Astrocyte (in vitro differentiated cells and primary cell): ENCODE measurements around the gene ATRN. TPM values are rescaled to one million over a fixed set of nuclear protein-coding genes. Genes with fewer than 3 reads are reported as not detected.

Source experiments
- DNase-seq: peaks from one replicate; pipeline ENCODE4 v3.0.0-alpha.2; 2010; ENCODE audit warnings: low read depth
- FAIRE-seq: peaks from 2 replicates; lab custom pipeline; 2011; peaks lifted over from hg19 to GRCh38; lab: Jason Lieb, UNC
- H2AFZ ChIP-seq: 2 replicates; pipeline ENCODE4 v1.6.0; 2012; ENCODE audit warnings: low read depth, low read length, inconsistent platforms
- H3K27ac ChIP-seq: 2 replicates; pipeline ENCODE4 v1.5.1; 2011; ENCODE audit warnings: low read depth, low read length, inconsistent platforms
- H3K27me3 ChIP-seq: 2 replicates; pipeline ENCODE4 v1.6.0; 2011; ENCODE audit warnings: low read length, inconsistent platforms; ENCODE audit not compliant: insufficient read depth
- H3K36me3 ChIP-seq: 2 replicates; pipeline ENCODE4 v1.5.1; 2011; ENCODE audit warnings: low read length, inconsistent platforms; ENCODE audit not compliant: insufficient read depth
- H3K4me1 ChIP-seq: 2 replicates; pipeline ENCODE4 v1.5.1; 2011; ENCODE audit warnings: low read length, inconsistent platforms; ENCODE audit not compliant: insufficient read depth
- H3K4me2 ChIP-seq: 2 replicates; pipeline ENCODE4 v1.6.0; 2012; ENCODE audit warnings: low read length, inconsistent platforms
- H3K4me3 ChIP-seq: 2 replicates; pipeline ENCODE4 v1.5.1; 2011; ENCODE audit warnings: low read depth, mild to moderate bottlenecking, low read length, inconsistent platforms; ENCODE audit not compliant: insufficient read depth
- H3K79me2 ChIP-seq: 2 replicates; pipeline ENCODE4 v1.6.0; 2012; ENCODE audit warnings: mild to moderate bottlenecking, low read length, inconsistent platforms; ENCODE audit not compliant: insufficient read depth
- H3K9ac ChIP-seq: 2 replicates; pipeline ENCODE4 v1.6.0; 2012; ENCODE audit warnings: mild to moderate bottlenecking, low read length, inconsistent platforms
- H3K9me3 ChIP-seq: 2 replicates; pipeline ENCODE4 v1.5.1; 2012; ENCODE audit warnings: low read depth, mild to moderate bottlenecking, low read length, inconsistent platforms; ENCODE audit not compliant: insufficient read depth
- H4K20me1 ChIP-seq: 2 replicates; pipeline ENCODE4 v1.6.0; 2012; ENCODE audit warnings: low read length, inconsistent platforms; ENCODE audit not compliant: insufficient read depth
- H3K27ac Mint-ChIP-seq: one replicate; pipeline ENCODE4 v1.8.0; 2021; ENCODE audit warnings: mild to moderate bottlenecking, mixed read lengths; ENCODE audit not compliant: unreplicated experiment
- H3K27me3 Mint-ChIP-seq: one replicate; pipeline ENCODE4 v1.8.0; 2021; ENCODE audit warnings: low read depth, mixed read lengths; ENCODE audit not compliant: unreplicated experiment
- H3K36me3 Mint-ChIP-seq: one replicate; pipeline ENCODE4 v1.8.0; 2021; ENCODE audit warnings: low read depth, mixed read lengths; ENCODE audit not compliant: unreplicated experiment
- H3K4me1 Mint-ChIP-seq: one replicate; pipeline ENCODE4 v1.8.0; 2021; ENCODE audit warnings: low read depth, mixed read lengths; ENCODE audit not compliant: unreplicated experiment
- H3K4me3 Mint-ChIP-seq: one replicate; pipeline ENCODE4 v1.8.0; 2021; ENCODE audit warnings: mild to moderate bottlenecking, moderate library complexity, mixed read lengths; ENCODE audit not compliant: unreplicated experiment
- H3K9me3 Mint-ChIP-seq: one replicate; pipeline ENCODE4 v1.8.0; 2021; ENCODE audit warnings: mild to moderate bottlenecking, mixed read lengths; ENCODE audit not compliant: unreplicated experiment
- EZH2 ChIP-seq: IDR thresholded peaks from 2 replicates; pipeline ENCODE4 v1.6.1; 2012; ENCODE audit warnings: mild to moderate bottlenecking, low read length, inconsistent platforms; ENCODE audit not compliant: insufficient read depth
- total RNA-seq: library from RNA; stranded (reverse); gene quantifications from 2 replicates; pipeline ENCODE4 v1.2.1, GENCODE V29; 2021
- TF ChIP-seq, protein P1 (sequence below): IDR thresholded peaks from 2 replicates; pipeline ENCODE4 v1.5.1; 2011; ENCODE audit warnings: low read depth, mild to moderate bottlenecking, inconsistent platforms, low read length, moderate library complexity; ENCODE audit not compliant: insufficient read depth

Gene ATRN
- total RNA-seq, 1 donor from 2014 or later = 33.8 TPM

DNA sequence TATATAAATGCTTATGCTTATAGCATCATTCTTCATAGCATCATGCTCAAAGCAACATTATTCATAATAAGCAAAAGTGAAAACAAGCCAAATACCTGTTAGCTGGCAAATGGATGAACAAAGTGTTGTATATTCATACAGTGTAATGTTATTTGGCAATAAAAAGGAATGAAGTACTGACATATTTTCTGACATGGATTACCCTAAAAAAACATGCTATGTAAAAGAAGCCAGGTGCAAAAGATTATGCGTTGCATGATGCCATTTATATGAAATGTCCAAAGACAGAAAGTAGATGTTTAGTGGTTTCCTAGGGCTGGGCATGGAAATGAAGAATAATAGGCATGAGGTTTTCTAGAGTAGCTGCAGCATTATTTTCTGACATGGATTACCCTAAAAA lies 115.3 kb downstream of the ATRN start:
- DNase-seq (no peak), FAIRE-seq (peak; percentile 59)
- no peak overlapping the region for H3K4me3 Mint-ChIP-seq
- no peaks in the 10 kb centered on the region for H3K79me2 ChIP-seq
- H3K36me3 ChIP-seq = peaks cover 21% of the 10 kb centered on the region
- no peaks in the 10 kb centered on the region for H3K27me3 ChIP-seq
- no peaks in the 10 kb centered on the region for H3K9me3 ChIP-seq
- H4K20me1 ChIP-seq = peaks cover 5% of the 10 kb centered on the region
- no peak overlapping the region for H2AFZ ChIP-seq
- no peak overlapping the region for H3K27ac Mint-ChIP-seq
- no peaks in the 10 kb centered on the region for H3K27me3 Mint-ChIP-seq
- H3K4me2 ChIP-seq = no peak overlapping the region
- no peak overlapping the region for H3K27ac ChIP-seq
- H3K4me1 ChIP-seq = no peaks in the 10 kb centered on the region
- no peak overlapping the region for H3K9ac ChIP-seq
- no peak overlapping the region for H3K4me3 ChIP-seq
- H3K9me3 Mint-ChIP-seq = peaks cover 3% of the 10 kb centered on the region
- TF ChIP-seq, protein P1, sequence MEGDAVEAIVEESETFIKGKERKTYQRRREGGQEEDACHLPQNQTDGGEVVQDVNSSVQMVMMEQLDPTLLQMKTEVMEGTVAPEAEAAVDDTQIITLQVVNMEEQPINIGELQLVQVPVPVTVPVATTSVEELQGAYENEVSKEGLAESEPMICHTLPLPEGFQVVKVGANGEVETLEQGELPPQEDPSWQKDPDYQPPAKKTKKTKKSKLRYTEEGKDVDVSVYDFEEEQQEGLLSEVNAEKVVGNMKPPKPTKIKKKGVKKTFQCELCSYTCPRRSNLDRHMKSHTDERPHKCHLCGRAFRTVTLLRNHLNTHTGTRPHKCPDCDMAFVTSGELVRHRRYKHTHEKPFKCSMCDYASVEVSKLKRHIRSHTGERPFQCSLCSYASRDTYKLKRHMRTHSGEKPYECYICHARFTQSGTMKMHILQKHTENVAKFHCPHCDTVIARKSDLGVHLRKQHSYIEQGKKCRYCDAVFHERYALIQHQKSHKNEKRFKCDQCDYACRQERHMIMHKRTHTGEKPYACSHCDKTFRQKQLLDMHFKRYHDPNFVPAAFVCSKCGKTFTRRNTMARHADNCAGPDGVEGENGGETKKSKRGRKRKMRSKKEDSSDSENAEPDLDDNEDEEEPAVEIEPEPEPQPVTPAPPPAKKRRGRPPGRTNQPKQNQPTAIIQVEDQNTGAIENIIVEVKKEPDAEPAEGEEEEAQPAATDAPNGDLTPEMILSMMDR = no peak
- no peak for TF ChIP-seq EZH2
- no peaks in the 10 kb centered on the region for H3K4me1 Mint-ChIP-seq
- H3K36me3 Mint-ChIP-seq = peaks cover 27% of the 10 kb centered on the region

DNA sequence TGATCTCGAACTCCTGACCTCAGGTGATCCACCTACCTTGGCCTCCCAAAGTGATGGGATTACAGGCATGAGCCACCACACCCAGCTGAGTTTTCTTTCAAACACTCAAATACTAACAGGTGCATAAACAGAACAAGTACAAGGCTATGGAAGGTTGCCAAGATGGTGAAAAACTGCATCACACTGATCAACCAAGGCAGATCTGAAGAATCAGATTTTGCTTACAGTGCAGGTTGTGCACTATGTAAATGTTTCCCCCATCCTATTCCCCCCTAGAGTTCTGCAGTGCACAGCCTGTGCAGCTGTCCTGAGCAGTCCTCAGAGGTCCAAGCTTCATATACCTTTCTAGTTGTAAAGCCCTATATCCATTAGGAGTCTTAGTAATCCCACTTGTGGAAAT lies 119.3 kb downstream of the ATRN start:
- DNase-seq = no peak
- Mint-ChIP-seq H3K27ac (no peak overlapping the region), H3K4me1 (no peaks in the 10 kb centered on the region), H3K9me3 (peaks cover 3% of the 10 kb centered on the region), H3K36me3 (peaks cover 32% of the 10 kb centered on the region), H3K27me3 (no peaks in the 10 kb centered on the region), H3K4me3 (no peak overlapping the region)
- Histone ChIP-seq H3K79me2 (no peaks in the 10 kb centered on the region), H4K20me1 (no peaks in the 10 kb centered on the region), H3K4me3 (no peak overlapping the region), H3K4me1 (no peaks in the 10 kb centered on the region), H2AFZ (no peak overlapping the region), H3K9ac (no peak overlapping the region), H3K36me3 (peaks cover 20% of the 10 kb centered on the region), H3K27me3 (no peaks in the 10 kb centered on the region), H3K9me3 (no peaks in the 10 kb centered on the region), H3K27ac (no peak overlapping the region), H3K4me2 (no peak overlapping the region)
- no peak for TF ChIP-seq EZH2
- TF ChIP-seq, protein P1 = no peak
- no peak for FAIRE-seq

DNA sequence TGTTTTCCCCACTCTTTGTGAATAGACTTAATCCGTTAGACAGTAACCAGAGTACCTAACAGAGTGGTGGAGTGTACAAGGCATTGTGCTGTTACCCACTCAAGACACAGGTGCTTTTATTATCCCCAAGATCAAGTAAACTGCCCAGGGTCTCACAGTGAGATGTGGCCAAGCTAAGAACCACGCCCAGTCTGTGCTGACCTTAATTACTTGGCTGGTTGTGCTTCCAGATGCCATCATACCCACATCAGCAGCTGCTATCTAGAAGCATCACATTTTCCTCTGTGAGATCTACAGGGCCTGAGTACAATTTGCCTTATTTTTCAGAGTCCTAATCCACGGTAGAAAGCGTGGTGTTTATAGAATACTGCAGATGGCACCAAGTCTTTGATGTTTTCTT lies 122.1 kb downstream of the ATRN start:
- no peak for DNase-seq
- Histone ChIP-seq H3K27me3 (no peaks in the 10 kb centered on the region), H3K4me3 (no peak overlapping the region), H4K20me1 (no peaks in the 10 kb centered on the region), H3K4me2 (no peak overlapping the region), H3K79me2 (no peaks in the 10 kb centered on the region), H3K4me1 (no peaks in the 10 kb centered on the region), H3K9me3 (no peaks in the 10 kb centered on the region), H3K9ac (no peak overlapping the region), H2AFZ (no peak overlapping the region), H3K36me3 (peaks cover 20% of the 10 kb centered on the region), H3K27ac (no peak overlapping the region)
- TF ChIP-seq, protein P1 = no peak
- no peak for TF ChIP-seq EZH2
- FAIRE-seq = no peak
- Mint-ChIP-seq H3K4me3 (no peak overlapping the region), H3K27me3 (no peaks in the 10 kb centered on the region), H3K4me1 (no peaks in the 10 kb centered on the region), H3K9me3 (no peaks in the 10 kb centered on the region), H3K36me3 (peaks cover 21% of the 10 kb centered on the region), H3K27ac (no peak overlapping the region)
